GM10847 (cell line): ENCODE measurements around the gene HERC6.

Experiments
- POLR2A ChIP-seq: IDR thresholded peaks from 2 replicates; pipeline ENCODE4 v1.6.1; 2011; ENCODE audit not compliant: insufficient read length; ENCODE audit errors: extremely low read depth

HERC6 gene

DNA sequence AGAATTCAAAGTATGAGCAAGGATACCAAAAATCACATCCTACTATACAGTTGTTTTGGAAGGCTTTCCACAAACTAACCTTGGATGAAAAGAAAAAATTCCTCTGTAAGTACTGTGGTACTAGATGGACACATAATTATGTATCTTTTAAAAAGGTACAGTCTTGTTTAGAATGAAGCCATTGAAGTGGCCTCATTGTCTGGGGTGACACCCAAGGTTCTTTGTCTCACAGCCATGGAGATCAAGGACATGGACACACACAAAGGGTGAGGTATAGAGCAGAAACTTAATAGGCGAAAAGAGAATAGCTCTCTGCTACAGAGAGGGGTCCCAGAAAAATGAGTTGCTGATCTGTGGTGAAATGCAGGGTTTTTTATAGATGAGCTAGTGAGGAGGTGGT, 61.5 kb downstream of the HERC6 start:
- no peak for TF ChIP-seq POLR2A

DNA sequence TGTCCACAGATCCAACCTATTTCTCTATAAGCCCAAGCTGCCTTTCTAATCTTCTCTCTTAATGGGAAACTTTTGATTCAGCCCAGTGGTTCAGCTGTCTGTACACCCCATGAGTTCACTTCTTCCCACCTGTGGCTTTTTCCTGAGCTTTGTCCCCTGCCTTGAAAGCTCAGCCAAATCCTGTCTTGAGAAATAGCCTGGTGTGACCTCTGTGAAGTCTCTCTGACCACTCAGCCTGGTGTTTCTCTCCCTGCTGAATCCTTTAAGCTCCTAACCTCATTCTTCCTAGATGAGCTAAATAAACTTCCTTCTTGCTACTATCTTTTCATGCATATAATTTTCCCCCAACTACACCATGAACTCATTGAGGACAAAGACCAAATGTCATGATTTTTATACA, 63.0 kb downstream of the HERC6 start:
- no peak for TF ChIP-seq POLR2A

DNA sequence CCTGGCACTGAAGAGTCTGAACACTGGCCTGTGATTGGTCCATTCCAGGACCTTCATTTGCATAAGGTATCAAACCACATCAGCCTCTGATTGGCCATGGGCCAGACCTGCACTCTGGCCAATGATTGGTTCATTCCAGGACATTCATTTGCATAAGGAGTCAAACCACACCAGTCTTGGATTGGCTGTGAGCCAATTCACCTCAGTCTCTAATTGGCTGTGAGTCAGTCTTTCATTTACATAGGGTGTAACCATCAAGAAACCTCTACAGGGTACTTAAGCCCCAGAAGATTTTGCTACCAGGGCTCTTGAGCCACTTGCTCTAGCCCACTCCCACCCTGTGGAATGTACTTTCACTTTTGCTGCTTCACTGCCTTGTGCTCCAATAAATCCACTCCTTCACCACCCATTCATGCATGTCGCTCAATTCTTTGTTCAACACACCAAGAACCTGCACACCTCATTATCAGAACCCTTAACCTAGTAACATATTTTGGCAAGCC, 64.1 kb downstream of the HERC6 start:
- TF ChIP-seq POLR2A = no peak

DNA sequence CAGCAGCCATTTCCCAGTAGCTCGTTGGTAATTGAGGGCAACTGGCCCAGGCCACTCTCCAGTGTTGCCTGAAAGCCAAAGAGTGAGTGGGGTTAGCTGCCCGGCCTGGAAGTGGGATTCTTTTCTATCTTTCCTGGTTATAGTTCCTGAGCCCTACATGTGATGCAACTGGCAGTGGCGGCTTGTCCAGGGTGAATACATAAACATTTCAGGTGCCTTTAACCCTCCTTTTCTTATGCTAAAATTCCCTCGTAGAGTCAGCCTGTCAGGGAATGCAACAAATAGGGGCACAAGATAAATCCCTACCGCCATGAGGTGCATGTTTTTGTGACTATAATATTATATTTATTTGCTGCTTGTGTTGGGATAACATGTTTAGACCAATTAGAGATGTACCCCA, 64.8 kb downstream of the HERC6 start:
- TF ChIP-seq POLR2A = no peak

DNA sequence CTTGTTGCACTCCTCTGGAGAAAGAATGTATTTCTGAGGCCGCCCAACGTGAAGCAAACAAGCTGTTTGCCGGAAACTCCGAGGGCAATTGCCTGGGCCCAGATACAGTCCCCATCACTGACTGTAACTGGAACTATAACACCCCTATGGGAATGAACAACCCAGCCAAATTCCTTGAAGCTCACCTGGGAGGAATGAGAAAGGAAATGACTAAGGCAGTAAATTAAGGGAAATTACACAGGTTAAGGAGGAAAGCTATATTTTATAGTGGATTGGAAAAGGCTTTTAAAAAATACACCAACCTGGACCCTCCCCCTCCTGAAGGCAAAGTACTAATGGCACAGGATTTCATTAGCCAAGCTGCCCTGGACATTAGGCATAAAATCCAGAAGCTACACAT, 66.6 kb downstream of the HERC6 start:
- TF ChIP-seq POLR2A = no peak

DNA sequence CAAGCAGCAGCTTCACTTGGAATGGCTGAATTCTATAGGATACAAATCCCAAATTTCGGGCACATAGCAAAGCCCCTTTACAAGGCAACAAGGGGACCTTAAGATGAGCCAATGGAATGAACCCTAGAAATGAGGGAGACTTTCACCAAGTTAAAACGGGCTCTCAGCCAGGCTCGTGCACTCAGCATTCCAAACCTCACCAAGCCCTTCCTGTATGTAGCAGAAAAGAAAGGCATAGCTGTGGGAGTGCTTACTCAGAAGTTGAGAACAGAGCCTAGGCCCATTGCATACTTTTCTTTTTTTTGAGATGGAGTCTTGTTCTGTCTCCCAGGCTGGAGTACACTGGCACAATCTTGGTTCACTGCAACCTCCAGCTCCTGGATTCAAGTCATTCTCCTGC, 67.5 kb downstream of the HERC6 start:
- no peak for TF ChIP-seq POLR2A

DNA sequence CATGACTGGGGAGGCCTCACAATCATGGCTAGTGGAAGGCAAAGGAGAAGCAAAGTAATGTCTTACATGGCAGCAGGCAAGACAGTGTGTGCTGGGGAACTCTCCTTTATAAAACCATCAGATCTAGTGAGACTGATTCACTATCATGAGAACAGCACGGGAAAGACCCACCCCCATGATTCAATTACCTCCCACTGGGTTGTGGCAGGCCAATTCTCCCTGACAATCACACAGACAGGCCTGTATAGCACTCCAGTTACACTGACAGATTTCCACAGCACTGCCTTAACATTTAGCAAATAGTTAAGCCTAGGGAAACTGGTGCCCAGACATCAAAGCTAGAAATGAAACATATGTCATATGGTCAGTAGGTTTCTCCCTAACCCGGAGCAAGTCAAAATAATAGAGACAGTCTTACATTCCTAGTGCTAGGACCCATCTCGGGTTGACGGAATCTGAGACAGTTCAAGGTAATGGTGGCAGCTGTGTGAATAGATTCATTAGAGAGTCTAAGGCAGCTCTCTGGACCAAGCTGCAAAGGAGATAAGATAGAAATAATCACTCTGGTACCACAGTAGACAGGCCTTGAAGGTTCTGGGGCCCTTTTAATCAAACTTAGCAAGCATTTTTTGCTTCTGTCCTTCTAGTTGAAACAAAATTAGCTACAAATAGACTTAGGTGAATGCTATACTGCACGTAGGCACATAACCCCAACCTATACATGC, 68.9 kb downstream of the HERC6 start:
- no peak for TF ChIP-seq POLR2A

DNA sequence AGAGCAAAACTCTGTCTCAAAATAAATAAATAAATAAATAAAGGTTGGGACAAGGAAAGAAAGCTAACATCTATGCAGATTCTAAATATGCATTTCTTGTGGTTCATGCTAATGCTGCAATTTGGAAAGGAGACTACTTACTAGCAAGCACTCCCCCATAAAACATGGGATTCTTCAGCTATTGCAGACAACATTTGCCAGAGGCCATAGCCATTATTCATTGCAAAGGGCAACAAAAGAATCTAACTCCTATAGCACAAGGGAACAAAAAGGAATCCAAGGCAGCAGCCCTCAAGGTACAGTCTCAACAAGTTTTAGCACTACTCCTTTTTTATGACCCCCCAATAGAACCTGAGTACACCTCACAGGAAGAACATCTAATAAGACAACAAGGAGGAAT, 70.2 kb downstream of the HERC6 start:
- TF ChIP-seq POLR2A = no peak

DNA sequence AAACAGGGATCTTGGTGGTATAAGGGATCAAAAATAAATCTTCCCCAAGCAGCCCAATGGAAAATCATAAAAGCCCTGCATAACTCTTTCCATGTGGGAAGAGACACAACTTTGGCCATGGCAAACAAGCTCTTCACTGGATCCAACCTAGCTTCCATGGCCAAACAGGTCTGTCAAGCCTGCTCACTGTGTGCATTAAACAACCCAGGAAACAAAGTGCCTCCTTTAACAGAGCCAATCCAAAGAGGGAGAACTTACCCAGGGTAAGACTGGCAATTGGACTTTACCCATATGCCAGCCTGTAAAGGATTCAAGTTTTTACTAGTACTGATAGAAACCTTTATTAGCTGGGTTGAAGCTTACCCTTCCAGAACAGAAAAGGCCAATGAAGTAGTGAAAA, 70.6 kb downstream of the HERC6 start:
- no peak for TF ChIP-seq POLR2A

DNA sequence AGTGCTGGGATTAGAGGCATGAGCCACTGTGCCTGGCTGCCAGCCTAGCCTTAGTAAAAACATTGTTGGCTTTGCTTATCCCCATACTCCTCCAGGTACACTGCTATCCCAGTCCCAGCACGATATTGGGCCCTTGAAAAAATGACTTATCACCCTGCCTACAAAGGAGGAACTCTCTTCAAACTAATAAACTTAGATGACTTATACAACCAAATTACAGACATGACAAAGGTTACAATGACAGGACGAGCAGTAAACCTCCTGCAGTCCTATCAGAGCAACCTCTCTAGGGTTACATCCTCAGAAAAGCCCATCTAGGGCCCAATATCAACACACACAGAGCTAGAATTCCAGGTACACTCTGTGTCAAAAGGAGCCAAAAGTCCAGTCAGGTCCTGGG, 72.6 kb downstream of the HERC6 start:
- TF ChIP-seq POLR2A = no peak

DNA sequence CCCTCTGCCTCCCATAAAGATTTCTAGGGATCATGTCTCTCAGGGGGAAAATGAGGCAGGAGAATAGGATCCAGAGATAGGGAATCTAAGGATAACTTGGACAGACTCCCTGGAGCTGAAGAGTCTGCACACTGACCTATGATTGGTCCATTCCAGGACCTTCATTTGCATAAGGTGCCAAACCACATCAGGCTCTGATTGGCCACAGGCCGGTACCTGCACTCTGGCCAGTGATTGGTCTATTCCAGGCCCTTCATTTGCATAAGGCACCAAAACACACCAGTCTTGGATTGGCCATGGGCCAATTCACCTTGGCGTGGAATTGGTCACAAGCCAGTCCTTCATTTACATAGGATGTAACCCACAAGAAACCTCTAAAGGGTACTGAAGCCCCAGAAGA, 74.3 kb downstream of the HERC6 start:
- TF ChIP-seq POLR2A = no peak

DNA sequence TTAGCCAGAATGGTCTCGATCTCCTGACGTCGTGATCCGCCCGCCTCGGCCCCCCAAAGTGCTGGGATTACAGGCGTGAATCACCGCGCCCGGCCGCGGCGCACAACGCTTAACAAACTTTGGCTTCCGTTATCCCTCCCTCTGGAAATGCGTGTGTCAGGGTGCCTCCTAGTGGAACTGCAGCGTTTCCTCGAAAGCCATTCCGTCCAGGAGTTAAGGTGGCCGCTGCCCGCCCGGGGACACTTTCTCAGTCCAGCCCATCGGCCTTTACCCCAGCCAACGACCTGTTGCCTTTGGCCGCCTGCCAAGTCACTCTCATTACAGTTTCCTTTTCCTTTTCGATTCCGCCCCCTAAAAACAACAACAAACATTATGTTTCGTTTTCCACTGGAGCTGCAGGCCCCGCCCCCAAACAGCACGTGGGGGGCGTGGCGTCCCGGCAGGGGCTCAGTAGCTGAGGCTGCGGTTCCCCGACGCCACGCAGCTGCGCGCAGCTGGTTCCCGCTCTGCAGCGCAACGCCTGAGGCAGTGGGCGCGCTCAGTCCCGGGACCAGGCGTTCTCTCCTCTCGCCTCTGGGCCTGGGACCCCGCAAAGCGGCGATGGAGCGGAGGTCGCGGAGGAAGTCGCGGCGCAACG, 78.1 kb downstream of the HERC6 start, which contains the start of gene HERC5:
Gene HERC5 (plus strand): TSS at position 450 of the 637 bp plus-strand sequence. CDS start 151 bp downstream, at position 601.
- peak; percentile 72 for TF ChIP-seq POLR2A

DNA sequence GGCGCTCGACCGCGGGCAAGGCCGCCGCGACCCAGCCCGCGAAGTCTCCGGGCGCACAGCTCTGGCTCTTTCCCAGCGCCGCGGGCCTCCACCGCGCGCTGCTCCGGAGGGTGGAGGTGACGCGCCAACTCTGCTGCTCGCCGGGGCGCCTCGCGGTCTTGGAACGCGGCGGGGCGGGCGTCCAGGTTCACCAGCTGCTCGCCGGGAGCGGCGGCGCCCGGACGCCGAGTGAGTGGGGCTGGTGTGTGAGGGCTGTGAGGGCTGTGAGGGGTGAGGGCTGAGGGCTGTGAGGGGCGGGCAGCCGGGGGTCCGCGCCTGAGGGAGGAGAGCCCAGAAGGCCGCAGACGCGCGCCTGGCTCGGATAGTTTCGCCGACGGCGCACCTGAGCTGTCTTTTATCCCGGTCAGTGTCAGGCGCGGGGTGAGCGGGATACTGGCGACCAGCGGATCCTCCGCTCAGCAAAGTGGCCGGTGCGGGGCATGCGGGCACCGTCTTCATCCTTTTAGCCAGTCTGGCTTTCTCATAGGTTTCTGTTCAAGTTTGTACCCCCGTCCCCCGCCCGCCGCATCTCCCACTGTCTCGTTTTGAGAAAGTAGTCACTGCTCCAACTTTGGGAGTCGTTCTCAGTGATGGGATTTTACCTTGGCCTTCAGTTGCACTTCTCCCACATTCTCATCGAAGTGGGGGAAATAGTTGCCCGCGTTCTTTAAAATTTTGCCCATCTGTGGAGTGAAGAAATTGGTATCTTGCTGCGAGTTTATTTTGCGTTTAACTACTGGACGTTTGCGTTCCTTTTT, 78.9 kb downstream of the HERC6 start:
- TF ChIP-seq POLR2A = no peak

DNA sequence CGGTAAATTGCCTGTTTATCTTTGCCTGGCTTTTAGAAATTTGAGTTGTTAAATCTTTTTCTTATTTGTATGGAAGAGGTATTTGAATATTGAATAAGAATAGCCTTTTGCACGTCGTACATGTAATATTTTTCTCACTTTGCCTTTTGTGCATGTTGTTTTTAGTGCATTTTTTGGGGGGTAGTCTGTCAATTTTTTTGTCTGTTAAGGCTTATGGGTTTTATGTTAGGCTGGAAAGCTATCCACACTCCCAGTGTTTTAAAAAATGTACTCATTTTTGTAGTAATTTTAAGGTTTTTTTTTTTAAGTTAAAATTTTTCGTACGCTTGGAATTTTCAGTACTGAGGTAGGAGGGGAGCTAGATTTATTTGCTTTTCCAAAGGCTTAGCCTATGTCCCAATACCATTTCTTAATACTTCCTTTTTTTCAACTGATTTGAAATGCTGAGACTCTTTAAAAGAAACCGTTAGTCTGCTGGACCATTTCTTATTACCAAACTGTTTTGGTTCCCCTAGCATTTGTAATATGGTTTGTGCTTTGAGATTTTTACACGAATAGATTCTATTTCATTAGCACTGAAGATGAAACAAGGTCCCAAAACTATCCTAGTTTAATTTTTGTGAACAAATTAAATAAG, 79.6 kb downstream of the HERC6 start:
- no peak for TF ChIP-seq POLR2A

DNA sequence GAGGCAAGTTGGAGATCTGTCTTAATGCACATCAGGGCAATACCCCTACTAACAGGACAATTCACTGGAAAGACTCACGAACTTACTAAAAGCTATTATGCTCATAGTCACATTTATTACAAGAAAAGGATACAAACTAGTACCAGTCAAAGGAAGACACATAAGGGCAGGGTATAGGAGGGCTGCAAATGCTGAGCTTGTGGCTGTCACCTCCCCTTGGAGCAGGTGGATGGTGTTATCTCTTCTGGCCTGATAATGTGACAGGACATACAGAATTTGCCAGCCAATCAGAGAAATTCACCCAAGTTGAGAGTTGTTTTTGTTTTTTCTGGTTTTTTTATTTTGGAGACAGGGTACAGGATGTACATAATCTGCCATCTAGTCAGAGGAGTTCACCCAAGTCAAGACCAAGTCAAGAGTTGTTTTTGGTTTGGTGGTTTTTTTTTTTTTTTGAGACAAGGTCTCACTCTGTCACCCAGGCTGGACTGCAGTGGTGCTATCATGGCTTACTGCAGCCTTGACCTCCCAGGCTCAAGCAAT, 87.1 kb downstream of the HERC6 start:
- no peak for TF ChIP-seq POLR2A
